Measurements from ENCODE around the gene HLA-DMA. TPM values are rescaled to one million over a fixed set of nuclear protein-coding genes. Genes with fewer than 3 reads are reported as not detected.
A peak's percentile ranks its signal among the peaks of the same experiment; 100 is the strongest.

The HLA-DMA gene
- polyA plus RNA-seq, 3 donors, result 434 to 526 (median 515) TPM

DNA sequence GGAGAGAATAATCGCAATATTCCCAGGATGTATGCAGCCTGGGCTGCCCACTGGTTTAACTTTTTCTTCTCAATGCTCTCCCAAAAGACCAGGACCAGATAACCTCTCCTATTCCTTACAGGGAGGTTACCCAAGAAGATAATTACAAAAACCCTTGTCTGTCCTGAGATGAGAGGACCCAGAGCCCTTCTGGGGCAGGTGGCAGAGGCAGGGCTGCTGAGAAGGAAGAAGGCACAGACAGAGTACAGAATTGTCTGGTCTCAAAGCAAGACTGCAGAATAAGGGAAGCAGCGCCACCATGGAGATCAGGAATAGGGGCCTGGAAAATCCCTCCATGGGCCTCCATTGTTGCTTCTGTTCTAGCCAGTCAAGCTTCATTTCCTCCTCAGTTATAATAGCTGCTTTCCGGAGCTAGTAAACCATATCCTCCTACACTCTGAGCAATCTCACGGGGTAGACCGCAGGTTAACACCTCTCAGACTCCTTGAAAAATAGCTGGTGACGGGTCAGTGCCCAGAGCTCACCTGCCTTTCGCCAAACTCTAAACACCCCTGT, 11.6 kb downstream of the HLA-DMA start:
- Histone ChIP-seq H3K27ac (ENCODE audit: low read depth in 1 of 2, low read length in 2 of 2) (peak overlapping the region; percentile 86 to 95), H3K4me3 (replicated peaks in 1 of 3; ENCODE audit: low read depth in 2 of 3, low read length in 3 of 3) (peak overlapping the region; percentile 83 to 97 (median 96)), H3K4me1 (ENCODE audit: control insufficient read depth in 1 of 2, insufficient read depth in 2 of 2, low read length in 2 of 2) (peaks cover 89 to 95% of the 10 kb centered on the region in 2 donors), H3K36me3 (replicated peaks in 1 of 2; ENCODE audit: control insufficient read depth in 1 of 2, insufficient read depth in 2 of 2, low read length in 2 of 2) (peaks cover 11 to 13% of the 10 kb centered on the region in 2 donors), H2AFZ (ENCODE audit: insufficient read depth, low read depth, low read length, poor library complexity, severe bottlenecking) (peak overlapping the region; percentile 66), H3K79me2 (ENCODE audit: insufficient read depth, low read length) (peaks cover 54% of the 10 kb centered on the region), H3K4me2 (replicated peaks; ENCODE audit: extremely low read depth, low read length, poor library complexity, severe bottlenecking) (peak overlapping the region; percentile 78), H3K27me3 (ENCODE audit: control insufficient read depth in 2 of 2, insufficient read depth in 2 of 2, low read length in 2 of 2) (no peaks in the 10 kb centered on the region), H4K20me1 (ENCODE audit: insufficient read depth, low read length) (peaks cover 5% of the 10 kb centered on the region), H3K9me3 (replicated peaks in 1 of 2; ENCODE audit: control insufficient read depth in 1 of 2, insufficient read depth in 1 of 2, low read length in 2 of 2) (no peaks in the 10 kb centered on the region), H3K9ac (ENCODE audit: insufficient read depth, low read length, poor library complexity, severe bottlenecking) (peak overlapping the region; percentile 67)
- H3K36me3 Mint-ChIP-seq, result peaks cover 27 to 29% of the 10 kb centered on the region in 2 donors
- H3K4me1 Mint-ChIP-seq, result peaks cover 84% of the 10 kb centered on the region
- H3K9me3 Mint-ChIP-seq, result peaks cover 0 to 1% (median 0%) of the 10 kb centered on the region in 7 donors
- intact Hi-C loops (cut with micrococcal nuclease), result no loop called here
- peak overlapping the region; percentile 98 to 99 (median 99) for H3K27ac Mint-ChIP-seq
- TF ChIP-seq, protein P1, sequence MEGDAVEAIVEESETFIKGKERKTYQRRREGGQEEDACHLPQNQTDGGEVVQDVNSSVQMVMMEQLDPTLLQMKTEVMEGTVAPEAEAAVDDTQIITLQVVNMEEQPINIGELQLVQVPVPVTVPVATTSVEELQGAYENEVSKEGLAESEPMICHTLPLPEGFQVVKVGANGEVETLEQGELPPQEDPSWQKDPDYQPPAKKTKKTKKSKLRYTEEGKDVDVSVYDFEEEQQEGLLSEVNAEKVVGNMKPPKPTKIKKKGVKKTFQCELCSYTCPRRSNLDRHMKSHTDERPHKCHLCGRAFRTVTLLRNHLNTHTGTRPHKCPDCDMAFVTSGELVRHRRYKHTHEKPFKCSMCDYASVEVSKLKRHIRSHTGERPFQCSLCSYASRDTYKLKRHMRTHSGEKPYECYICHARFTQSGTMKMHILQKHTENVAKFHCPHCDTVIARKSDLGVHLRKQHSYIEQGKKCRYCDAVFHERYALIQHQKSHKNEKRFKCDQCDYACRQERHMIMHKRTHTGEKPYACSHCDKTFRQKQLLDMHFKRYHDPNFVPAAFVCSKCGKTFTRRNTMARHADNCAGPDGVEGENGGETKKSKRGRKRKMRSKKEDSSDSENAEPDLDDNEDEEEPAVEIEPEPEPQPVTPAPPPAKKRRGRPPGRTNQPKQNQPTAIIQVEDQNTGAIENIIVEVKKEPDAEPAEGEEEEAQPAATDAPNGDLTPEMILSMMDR (IDR thresholded peaks at IDR 0.05), result no peak
- H3K4me3 Mint-ChIP-seq, result peak overlapping the region; percentile 94 to 95
- peaks cover 0 to 4% (median 2%) of the 10 kb centered on the region in 3 donors for H3K27me3 Mint-ChIP-seq (ENCODE audit: low read depth in 3 of 3)
- whole genome bisulfite sequencing (ENCODE audit: insufficient coverage), result 8% methylated on average over 5 of the region's 7 CpGs
- peak in 2 of 3 donors; percentile 67 to 79 for DNase-seq

GRCh38 chr6:32940656-32941213, 12.2 kb downstream of the HLA-DMA start, which contains the start of gene HLA-DMB:
Gene HLA-DMB, minus strand, starts transcription at chr6:32941028. Its CDS starts 221 bp downstream, at chr6:32940807.
- 0% methylated on average over 3 of the region's 9 CpGs for WGBS (ENCODE audit: insufficient coverage)
- Mint-ChIP-seq H3K27ac (peak within 1 kb of the TSS; percentile 98 to 99 (median 99)), H3K27me3 (ENCODE audit: low read depth in 3 of 3) (peaks cover 0 to 4% (median 3%) of the 10 kb centered on the region in 3 donors), H3K36me3 (peaks cover 32 to 35% of the 10 kb centered on the region in 2 donors), H3K9me3 (peaks cover 0 to 1% (median 0%) of the 10 kb centered on the region in 7 donors), H3K4me1 (peaks cover 86% of the 10 kb centered on the region), H3K4me3 (peak within 1 kb of the TSS; percentile 94 to 95)
- Histone ChIP-seq H3K36me3 (replicated peaks in 1 of 2; ENCODE audit: control insufficient read depth in 1 of 2, insufficient read depth in 2 of 2, low read length in 2 of 2) (peaks cover 15 to 17% of the 10 kb centered on the region in 2 donors), H3K27ac (ENCODE audit: low read depth in 1 of 2, low read length in 2 of 2) (peak within 1 kb of the TSS; percentile 86 to 95), H3K4me2 (replicated peaks; ENCODE audit: extremely low read depth, low read length, poor library complexity, severe bottlenecking) (peak within 1 kb of the TSS; percentile 78), H4K20me1 (ENCODE audit: insufficient read depth, low read length) (peaks cover 11% of the 10 kb centered on the region), H3K4me1 (ENCODE audit: control insufficient read depth in 1 of 2, insufficient read depth in 2 of 2, low read length in 2 of 2) (peaks cover 89 to 95% of the 10 kb centered on the region in 2 donors), H2AFZ (ENCODE audit: insufficient read depth, low read depth, low read length, poor library complexity, severe bottlenecking) (peak within 1 kb of the TSS; percentile 66), H3K9ac (ENCODE audit: insufficient read depth, low read length, poor library complexity, severe bottlenecking) (peak within 1 kb of the TSS; percentile 67), H3K4me3 (replicated peaks in 1 of 3; ENCODE audit: low read depth in 2 of 3, low read length in 3 of 3) (peak within 1 kb of the TSS; percentile 83 to 97 (median 96)), H3K79me2 (ENCODE audit: insufficient read depth, low read length) (peaks cover 52% of the 10 kb centered on the region), H3K9me3 (replicated peaks in 1 of 2; ENCODE audit: control insufficient read depth in 1 of 2, insufficient read depth in 1 of 2, low read length in 2 of 2) (no peaks in the 10 kb centered on the region), H3K27me3 (ENCODE audit: control insufficient read depth in 2 of 2, insufficient read depth in 2 of 2, low read length in 2 of 2) (no peaks in the 10 kb centered on the region)
- intact Hi-C loops (cut with micrococcal nuclease), result no loop called here
- DNase-seq, result peak; percentile 77 to 95 (median 89)
- TF ChIP-seq, protein P1 (IDR thresholded peaks at IDR 0.05), result no peak

Measured in CD14-positive monocyte (primary cell).